Measurements from ENCODE around the gene QSER1. TPM values are rescaled to one million over a fixed set of nuclear protein-coding genes. Genes with fewer than 3 reads are reported as not detected.

QSER1 gene
- total and polyA plus RNA-seq, 9 of the 15 experiments (the other 6 are each of a cell fraction or from before 2014, with no cell fraction given), result 5.8 to 33.6 (median 22.3) TPM

GRCh38 chr11:33015621-33016551 is 123.3 kb downstream of the QSER1 start, which contains the start of gene DEPDC7 (continued):
- no peak for TF ChIP-seq ZNF695 (CRISPR knock-in tag; IDR thresholded peaks at IDR 0.05)
- TF ChIP-seq MYNN (IDR thresholded peaks at IDR 0.05), result no peak
- TF ChIP-seq MYNN (CRISPR knock-in tag; IDR thresholded peaks at IDR 0.05), result no peak
- TF ChIP-seq SMARCE1 (IDR thresholded peaks at IDR 0.05), result no peak
- peak; percentile 70 for TF ChIP-seq CXXC5 (CRISPR knock-in tag; IDR thresholded peaks at IDR 0.05)
- TF ChIP-seq ZBTB49 (CRISPR knock-in tag; IDR thresholded peaks at IDR 0.05; ENCODE audit: borderline replicate concordance), result no peak
- TF ChIP-seq MNT (conservative IDR thresholded peaks at IDR 0.05), result peak; percentile 63 to 73
- no peak for TF ChIP-seq MLX (CRISPR knock-in tag; conservative IDR thresholded peaks at IDR 0.05)
- peak; percentile 97 for TF ChIP-seq ZFX (CRISPR knock-in tag; IDR thresholded peaks at IDR 0.05)
- TF ChIP-seq CHD4 (IDR thresholded peaks at IDR 0.05; ENCODE audit: insufficient read depth, insufficient replicate concordance, low read depth, low read length, poor library complexity, severe bottlenecking), result no peak
- TF ChIP-seq PHTF2 (CRISPR knock-in tag; IDR thresholded peaks at IDR 0.05), result no peak
- no peak for TF ChIP-seq SAFB (IDR thresholded peaks at IDR 0.05; ENCODE audit: borderline replicate concordance, low read depth, low read length)
- TF ChIP-seq ZZZ3 (IDR thresholded peaks at IDR 0.05), result no peak
- TF ChIP-seq IRF1 (CRISPR knock-in tag; IDR thresholded peaks at IDR 0.05; ENCODE audit: borderline replicate concordance), result 0 out of 2 replicates have a peak, but pooled peaks have one; percentile 27
- TF ChIP-seq AFF4 (CRISPR knock-in tag; IDR thresholded peaks at IDR 0.05), result no peak
- TF ChIP-seq MCM3 (IDR thresholded peaks at IDR 0.05), result no peak
- TF ChIP-seq ZNF384 (IDR thresholded peaks at IDR 0.05; ENCODE audit: low read depth, low read length), result 0 out of 2 replicates have a peak, but pooled peaks have one; percentile 4
- no peak for TF ChIP-seq KDM2B (CRISPR knock-in tag; IDR thresholded peaks at IDR 0.05)
